Caco-2 (cell line): Measurements from ENCODE around the gene PLEKHN1. TPM values are rescaled to one million over a fixed set of nuclear protein-coding genes. Genes with fewer than 3 reads are reported as not detected.

Source experiments
- BruUV-seq: library from RNA; stranded (reverse); fragments of 400-500 nt; replicated peaks from 2 replicates; lab custom pipeline; 2021; lab: Mats Ljungman, UMichigan
- CTCF ChIA-PET: fragments of 300-600 bp; sonication (Branson Sonifier 250); formaldehyde crosslinking; loops from one replicate; lab custom pipeline; 2022; ENCODE audit warnings: antibody characterized with exemption; lab: Charles Lee
- POLR2A ChIA-PET: fragments of 300-600 bp; sonication (Branson Sonifier 250); formaldehyde crosslinking; loops from one replicate; lab custom pipeline; 2022; ENCODE audit warnings: antibody characterized with exemption; lab: Charles Lee
- DNase-seq, 2 experiments: peaks; one replicate each; pipeline versions ENCODE4 v3.0.0 to v3.0.0-alpha.2; 2020 to 2022
- H3K27me3 ChIP-seq: replicated peaks from 2 replicates; pipeline ENCODE4 v1.6.0; 2011; ENCODE audit warnings: low read length; ENCODE audit not compliant: control insufficient read depth, insufficient read depth
- H3K36me3 ChIP-seq: 2 replicates; pipeline ENCODE4 v1.5.1; 2011; ENCODE audit warnings: low read length; ENCODE audit not compliant: control insufficient read depth, insufficient read depth
- H3K4me1 ChIP-seq: fragments of 250-450 bp; sonication (Bioruptor Pico); 2 replicates; pipeline ENCODE4 v1.5.1; 2020; ENCODE audit warnings: mild to moderate bottlenecking
- H3K4me3 ChIP-seq: 2 replicates; pipeline ENCODE4 v1.5.1; 2011; ENCODE audit warnings: low read depth, mild to moderate bottlenecking, control low read depth, low read length
- H3K9me3 ChIP-seq: fragments of 250-450 bp; sonication (Bioruptor Pico); 2 replicates; pipeline ENCODE4 v1.5.1; 2020; ENCODE audit warnings: mild to moderate bottlenecking, moderate library complexity
- H3K27ac Mint-ChIP-seq: one replicate; pipeline ENCODE4 v1.8.0; 2022; ENCODE audit warnings: mixed read lengths; ENCODE audit not compliant: unreplicated experiment
- H3K27me3 Mint-ChIP-seq: one replicate; pipeline ENCODE4 v1.8.0; 2022; ENCODE audit warnings: mixed read lengths; ENCODE audit not compliant: insufficient read depth, unreplicated experiment
- H3K36me3 Mint-ChIP-seq: one replicate; pipeline ENCODE4 v1.8.0; 2022; ENCODE audit warnings: mild to moderate bottlenecking, mixed read lengths; ENCODE audit not compliant: insufficient read depth, unreplicated experiment
- H3K4me1 Mint-ChIP-seq: one replicate; pipeline ENCODE4 v1.8.0; 2022; ENCODE audit warnings: low read depth, mixed read lengths; ENCODE audit not compliant: unreplicated experiment
- H3K4me3 Mint-ChIP-seq: one replicate; pipeline ENCODE4 v1.8.0; 2022; ENCODE audit warnings: mild to moderate bottlenecking, moderate library complexity, mixed read lengths; ENCODE audit not compliant: unreplicated experiment
- H3K9me3 Mint-ChIP-seq: one replicate; pipeline ENCODE4 v1.8.0; 2022; ENCODE audit warnings: mixed read lengths; ENCODE audit not compliant: unreplicated experiment
- CTCF ChIP-seq, 2 experiments: fragments of 200-600 bp in 1 of 2; IDR thresholded peaks; 1 replicate in 1 of 2; 2 replicates in 1 of 2; pipeline versions ENCODE4 v1.5.1 to v1.8.0; 2011 to 2022; ENCODE audit warnings: antibody characterized with exemption in 1 of 2, control low read depth in 1 of 2, inconsistent platforms in 1 of 2, low read depth in 1 of 2, low read length in 1 of 2, mild to moderate bottlenecking in 1 of 2, moderate library complexity in 1 of 2; ENCODE audit not compliant: insufficient read depth in 1 of 2, severe bottlenecking in 1 of 2, unreplicated experiment in 1 of 2
- intact Hi-C: fragments of 100-400 bp; cut with micrococcal nuclease; formaldehyde crosslinking; loops from one replicate; pipeline ENCODE4 v1.10.0; 2022; ENCODE audit not compliant: unreplicated experiment
- total RNA-seq: library from RNA; stranded (reverse); gene quantifications from 2 replicates; pipeline ENCODE4 v1.2.3, GENCODE V29; 2022

PLEKHN1 gene
- total RNA-seq, 1 experiment from 2014 or later, result 3.1 TPM

- no peaks in the 10 kb centered on the region for H3K9me3 Mint-ChIP-seq
- no peaks in the 10 kb centered on the region for H3K9me3 ChIP-seq
- POLR2A ChIA-PET, result interaction anchor here (0.5 kb wide), 1 partner anchor 1431 kb away, joined by 4 read pairs; no protein-coding TSS in a partner anchor
- H3K36me3 Mint-ChIP-seq, result peaks cover 44% of the 10 kb centered on the region
- H3K4me3 ChIP-seq, result peak within 1 kb of the TSS; percentile 90
- peak within 1 kb of the TSS; percentile 61 for H3K27ac Mint-ChIP-seq
- TSS peak; percentile 86 for BruUV-seq
- H3K36me3 ChIP-seq, result no peaks in the 10 kb centered on the region; the same call in 1 of the 2 replicates
- no peak for TF ChIP-seq CTCF (IDR thresholded peaks at IDR 0.05; ENCODE audit: insufficient read depth in 1 of 2, low read depth in 1 of 2, low read length in 1 of 2, severe bottlenecking in 1 of 2, unreplicated experiment in 1 of 2)
- no peaks in the 10 kb centered on the region for H3K27me3 ChIP-seq
- DNase-seq, result peak; percentile 87 to 90
- peaks cover 15% of the 10 kb centered on the region for H3K4me1 Mint-ChIP-seq
- H3K4me1 ChIP-seq, result no peaks in the 10 kb centered on the region
- no peaks in the 10 kb centered on the region for H3K27me3 Mint-ChIP-seq
- peak within 1 kb of the TSS; percentile 97 for H3K4me3 Mint-ChIP-seq
- intact Hi-C loops, result no loop called here
- CTCF ChIA-PET, result no interaction called here
Observed at GRCh38 chr1:958823-959730, 7.2 kb upstream of the PLEKHN1 start, which contains the start of gene NOC2L. NOC2L (minus strand) TSS chr1:959256; CDS start chr1:959240, 16 bp downstream.

GRCh38 chr1:959731-960362 is 6.4 kb upstream of the PLEKHN1 start:
- Histone ChIP-seq H3K4me1 (no peaks in the 10 kb centered on the region), H3K9me3 (no peaks in the 10 kb centered on the region), H3K36me3 (no peaks in the 10 kb centered on the region; the same call in 1 of the 2 replicates), H3K27me3 (no peaks in the 10 kb centered on the region), H3K4me3 (peak overlapping the region; percentile 67)
- TF ChIP-seq CTCF (IDR thresholded peaks at IDR 0.05; ENCODE audit: insufficient read depth in 1 of 2, low read depth in 1 of 2, low read length in 1 of 2, severe bottlenecking in 1 of 2, unreplicated experiment in 1 of 2), result no peak
- Mint-ChIP-seq H3K4me3 (peak overlapping the region; percentile 97), H3K4me1 (peaks cover 15% of the 10 kb centered on the region), H3K27me3 (no peaks in the 10 kb centered on the region), H3K27ac (no peak overlapping the region), H3K9me3 (no peaks in the 10 kb centered on the region), H3K36me3 (peaks cover 40% of the 10 kb centered on the region)
- ChIA-PET POLR2A (no interaction called here), CTCF (no interaction called here)
- DNase-seq, result no peak
- BruUV-seq, result no TSS peak
- intact Hi-C loops, result no loop called here

DNA sequence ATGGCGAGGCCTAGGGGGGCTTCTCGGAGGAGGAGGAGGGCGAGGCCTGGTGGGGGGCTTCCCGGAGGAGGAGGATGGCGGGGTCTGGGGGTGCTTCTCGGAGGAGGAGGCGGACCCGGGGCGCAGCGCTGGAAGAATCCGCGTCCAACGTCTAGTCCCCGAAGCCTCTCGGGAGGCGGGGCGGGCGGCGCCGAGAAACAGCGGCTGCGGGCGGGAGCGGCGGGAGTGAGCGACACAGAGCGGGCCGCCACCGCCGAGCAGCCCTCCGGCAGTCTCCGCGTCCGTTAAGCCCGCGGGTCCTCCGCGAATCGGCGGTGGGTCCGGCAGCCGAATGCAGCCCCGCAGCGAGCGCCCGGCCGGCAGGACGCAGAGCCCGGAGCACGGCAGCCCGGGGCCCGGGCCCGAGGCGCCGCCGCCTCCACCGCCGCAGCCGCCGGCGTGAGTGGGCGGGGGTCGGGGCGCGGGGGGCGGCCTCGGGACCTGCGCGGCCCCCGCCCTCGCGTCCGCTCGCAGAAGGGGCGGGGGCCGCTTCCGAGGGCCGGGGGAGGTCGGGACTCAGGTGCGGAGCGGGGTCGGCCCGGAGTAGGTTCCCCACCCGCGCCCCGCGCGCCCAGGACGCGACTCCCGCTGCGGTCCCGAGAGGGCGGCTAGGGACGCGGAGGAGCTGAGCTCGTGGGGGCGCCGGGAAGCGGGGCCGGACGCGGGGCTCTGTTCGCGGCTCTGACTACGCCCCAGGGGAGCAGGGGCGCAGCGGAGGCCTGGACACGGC is 5.7 kb upstream of the PLEKHN1 start, which contains the start of gene KLHL17:
Gene KLHL17 (plus strand): TSS at position 222 of the 769 bp plus-strand sequence. CDS start 110 bp downstream, at position 332.
- no peaks in the 10 kb centered on the region for H3K27me3 ChIP-seq
- Mint-ChIP-seq H3K27me3 (no peaks in the 10 kb centered on the region), H3K9me3 (no peaks in the 10 kb centered on the region), H3K27ac (no peak within 1 kb of the TSS), H3K4me1 (peaks cover 15% of the 10 kb centered on the region), H3K36me3 (peaks cover 37% of the 10 kb centered on the region), H3K4me3 (peak within 1 kb of the TSS; percentile 97)
- CTCF ChIA-PET, result no interaction called here
- DNase-seq, result peak; percentile 80 to 86
- H3K36me3 ChIP-seq, result no peaks in the 10 kb centered on the region
- peak within 1 kb of the TSS; percentile 67 for H3K4me3 ChIP-seq
- intact Hi-C loops, result no loop called here
- no peaks in the 10 kb centered on the region for H3K4me1 ChIP-seq
- BruUV-seq, result no TSS peak
- H3K9me3 ChIP-seq, result no peaks in the 10 kb centered on the region
- TF ChIP-seq CTCF (IDR thresholded peaks at IDR 0.05; ENCODE audit: insufficient read depth in 1 of 2, low read depth in 1 of 2, low read length in 1 of 2, severe bottlenecking in 1 of 2, unreplicated experiment in 1 of 2), result no peak
- POLR2A ChIA-PET, result interaction anchor here (0.6 kb wide), 1 partner anchor 42 kb away, joined by 4 read pairs; no protein-coding TSS in a partner anchor
